ENCODE results near the gene TNFRSF4. TPM values are rescaled to one million over a fixed set of nuclear protein-coding genes. Genes with fewer than 3 reads are reported as not detected.
A peak's percentile ranks its signal among the peaks of the same experiment; 100 is the strongest.

Gene TNFRSF4
- total and polyA plus RNA-seq, 2 of the 8 experiments (the other 6 are each of a cell fraction or from before 2014, with no cell fraction given) = 0.06 TPM; not detected in 1

DNA sequence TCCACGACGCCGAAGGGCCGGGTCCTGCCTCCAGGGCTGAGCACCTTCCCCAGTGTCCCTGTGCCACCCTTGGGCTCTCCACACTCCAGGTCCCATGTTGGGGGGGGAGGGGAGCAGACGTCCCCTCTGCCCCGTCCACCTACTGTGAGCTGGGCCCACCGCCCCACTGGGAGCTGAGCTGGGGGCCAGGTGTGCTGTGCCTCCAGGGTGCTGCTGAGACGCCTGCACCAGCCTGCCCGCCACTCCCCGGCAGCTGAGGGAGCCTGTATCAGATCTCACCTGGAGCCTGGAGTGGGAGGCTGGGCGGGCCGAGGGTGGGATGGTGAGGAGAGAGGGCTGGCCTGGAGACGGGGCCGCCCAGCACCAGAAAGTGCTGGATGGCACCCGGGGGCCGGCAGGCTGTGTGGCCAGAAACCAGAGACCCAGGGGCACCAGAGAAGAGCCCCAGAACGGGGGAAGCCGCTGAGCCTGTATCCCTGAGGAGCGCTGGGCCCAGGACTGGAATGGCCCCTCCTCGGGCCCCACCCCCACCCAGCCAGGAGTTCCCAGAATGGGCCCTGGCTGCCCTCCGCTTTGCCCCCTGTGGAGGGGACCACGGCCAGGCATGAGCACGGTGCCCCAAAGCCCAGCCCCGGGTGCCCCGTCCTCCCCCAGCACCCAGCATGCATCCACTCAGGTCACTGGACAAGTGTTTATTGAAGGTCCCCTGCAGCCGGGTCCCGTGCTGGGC is 11.0 kb downstream of the TNFRSF4 start:
- FAIRE-seq = no peak
- peaks cover 0 to 16% (median 6%) of the 10 kb centered on the region in 4 experiments; a peak in 6 of 7 replicates for H3K4me1 ChIP-seq (replicated peaks in 1 of 4; ENCODE audit: control insufficient read depth in 3 of 4, insufficient read depth in 4 of 4, low read length in 3 of 4)
- H4K91ac ChIP-seq (replicated peaks; ENCODE audit: insufficient read length, low read length) = peak overlapping the region; percentile 54
- H2BK15ac ChIP-seq (ENCODE audit: low read length) = peak overlapping the region; percentile 29; the same call in 1 of the 2 replicates
- ChIA-PET CTCF (ENCODE audit: partially characterized antibody) (interaction anchor here (1.2 kb wide), 1 partner anchor 45 kb away, joined by 3 read pairs; no protein-coding TSS in a partner anchor), POLR2A (ENCODE audit: partially characterized antibody) (no interaction called here)
- H3K4me2 ChIP-seq (ENCODE audit: insufficient read depth in 1 of 2, low read depth in 2 of 2, low read length in 2 of 2) = no peak overlapping the region
- no peak overlapping the region for H3K4ac ChIP-seq (replicated peaks; ENCODE audit: insufficient read length, low read depth, low read length)
- H3K9ac ChIP-seq (replicated peaks in 1 of 4; ENCODE audit: extremely low read depth in 1 of 4, low read depth in 3 of 4, low read length in 3 of 4) = no peak overlapping the region
- H4K8ac ChIP-seq (ENCODE audit: extremely low read depth, insufficient read depth, low read length) = peak overlapping the region; percentile 68; the same call in 1 of the 2 replicates
- no peaks in the 10 kb centered on the region for H3K79me2 ChIP-seq (ENCODE audit: control insufficient read depth in 1 of 2, insufficient read depth in 2 of 2, low read length in 2 of 2)
- no peaks in the 10 kb centered on the region for H3K9me3 ChIP-seq (ENCODE audit: insufficient read depth in 2 of 2, low read depth in 1 of 2, low read length in 1 of 2)
- no peak overlapping the region for H2BK5ac ChIP-seq (ENCODE audit: low read depth, low read length)
- H3K56ac ChIP-seq (replicated peaks; ENCODE audit: insufficient read length, low read depth, low read length) = no peak overlapping the region
- peak overlapping the region; percentile 60; the same call in 1 of the 2 replicates for H2BK12ac ChIP-seq (ENCODE audit: low read depth, low read length)
- H2BK20ac ChIP-seq (ENCODE audit: low read length) = no peak overlapping the region
- no peak overlapping the region for H3K27ac ChIP-seq (ENCODE audit: low read depth, low read length)
- no peak overlapping the region for H4K5ac ChIP-seq (ENCODE audit: insufficient read length, low read depth, low read length)
- H2AK5ac ChIP-seq (ENCODE audit: low read depth, low read length) = no peak overlapping the region
- H3K4me3 ChIP-seq (ENCODE audit: extremely low read depth in 1 of 4, insufficient read depth in 2 of 4, low read depth in 3 of 4, low read length in 4 of 4) = no peak overlapping the region
- no peak overlapping the region for H3K18ac ChIP-seq (ENCODE audit: extremely low read depth, low read length)
- DNase-seq (ENCODE audit: low read depth in 1 of 2, low spot score in 2 of 2) = peak in 1 of 2 experiments; percentile 48
- H4K20me1 ChIP-seq (replicated peaks in 1 of 2; ENCODE audit: control insufficient read depth in 1 of 2, insufficient read depth in 2 of 2, low read length in 2 of 2) = no peaks in the 10 kb centered on the region
- no peaks in the 10 kb centered on the region for H3K36me3 ChIP-seq (ENCODE audit: control insufficient read depth in 2 of 4, insufficient read depth in 4 of 4, low read length in 3 of 4)
- no peak overlapping the region for H2AFZ ChIP-seq (ENCODE audit: low read length)
- H3K27me3 ChIP-seq (replicated peaks in 1 of 4; ENCODE audit: control insufficient read depth in 3 of 4, extremely low read depth in 1 of 4, insufficient read depth in 3 of 4, low read length in 3 of 4) = peaks cover 2 to 19% (median 17%) of the 10 kb centered on the region in 4 experiments
- no peaks in the 10 kb centered on the region for H3K79me1 ChIP-seq (ENCODE audit: low read depth, low read length)
- no peak overlapping the region for H3K14ac ChIP-seq (ENCODE audit: insufficient read length)
- no peak overlapping the region for H3K23ac ChIP-seq (ENCODE audit: insufficient read length)
- peaks cover 8% of the 10 kb centered on the region; the same call in 1 of the 2 replicates for H3K23me2 ChIP-seq (ENCODE audit: low read depth, low read length)
- no peak overlapping the region for H2BK120ac ChIP-seq (replicated peaks; ENCODE audit: low read depth, low read length)
- 80% methylated on average over 20 of the region's 27 CpGs; no CpG with 5 or more reads in 1 of the 2 experiments for WGBS, 2 experiments (ENCODE audit: extremely low coverage in 1 of 2, insufficient coverage in 1 of 2, insufficient read length in 1 of 2, insufficient replicate concordance in 2 of 2, low coverage in 1 of 2, low lambda C conversion rate in 2 of 2, missing lambda C conversion rate in 1 of 2)
- no peak for TF ChIP-seq KDM4A (IDR thresholded peaks at IDR 0.05; ENCODE audit: low read depth, low read length, severe bottlenecking)
- TF ChIP-seq NRF1 (IDR thresholded peaks at IDR 0.05; ENCODE audit: low read depth, low read length) = no peak
- TF ChIP-seq TEAD4 (IDR thresholded peaks at IDR 0.05; ENCODE audit: low read depth, low read length) = no peak
- no peak for TF ChIP-seq CBX8 (IDR thresholded peaks at IDR 0.05; ENCODE audit: borderline replicate concordance, low read depth, low read length)
- TF ChIP-seq RAD21 (IDR thresholded peaks at IDR 0.05 in 1 of 2, conservative IDR thresholded peaks at IDR 0.05 in 1 of 2; ENCODE audit: low read depth in 2 of 2, low read length in 2 of 2) = no peak
- TF ChIP-seq CREB1 (IDR thresholded peaks at IDR 0.05) = no peak
- TF ChIP-seq CBX5 (IDR thresholded peaks at IDR 0.05; ENCODE audit: low read depth, low read length) = no peak
- no peak for TF ChIP-seq YY1 (IDR thresholded peaks at IDR 0.05; ENCODE audit: low read depth, low read length)
- no peak for TF ChIP-seq EZH2 (IDR thresholded peaks at IDR 0.05; ENCODE audit: low read depth, low read length, severe bottlenecking)
- no peak for TF ChIP-seq EP300 (IDR thresholded peaks at IDR 0.05; ENCODE audit: borderline replicate concordance in 1 of 2, low read depth in 2 of 2, low read length in 2 of 2)
- no peak for TF ChIP-seq SP2 (IDR thresholded peaks at IDR 0.05; ENCODE audit: low read length)
